Measurements from ENCODE around the gene IGFALS. TPM values are rescaled to one million over a fixed set of nuclear protein-coding genes. Genes with fewer than 3 reads are reported as not detected.

The IGFALS gene
- polyA plus RNA-seq, 4 donors, result 2.2 to 4.6 (median 2.7) TPM

GRCh38 chr16:1778200-1779179 is 15.0 kb downstream of the IGFALS start:
- no peak for DNase-seq (ENCODE audit: low read depth in 4 of 4, low spot score in 3 of 4)

- DNase-seq (ENCODE audit: low read depth in 4 of 4, low spot score in 3 of 4), result no peak
Measured at GRCh38 chr16:1777375-1778199, 15.9 kb downstream of the IGFALS start.

GRCh38 chr16:1776991-1777374 is 16.5 kb downstream of the IGFALS start:
- DNase-seq (ENCODE audit: low read depth in 4 of 4, low spot score in 3 of 4), result no peak

- no peak for DNase-seq (ENCODE audit: low read depth in 4 of 4, low spot score in 3 of 4)
Measured at GRCh38 chr16:1776672-1776955, 16.9 kb downstream of the IGFALS start.

- no peak for DNase-seq (ENCODE audit: low read depth in 4 of 4, low spot score in 3 of 4)
Measured at GRCh38 chr16:1775846-1776671, 17.4 kb downstream of the IGFALS start.

GRCh38 chr16:1775006-1775845 is 18.3 kb downstream of the IGFALS start:
- DNase-seq (ENCODE audit: low read depth in 4 of 4, low spot score in 3 of 4), result no peak

GRCh38 chr16:1774448-1774780 is 19.1 kb downstream of the IGFALS start:
- DNase-seq (ENCODE audit: low read depth in 4 of 4, low spot score in 3 of 4), result no peak

GRCh38 chr16:1773703-1774447 is 19.6 kb downstream of the IGFALS start:
- no peak for DNase-seq (ENCODE audit: low read depth in 4 of 4, low spot score in 3 of 4)

GRCh38 chr16:1772908-1773702 is 20.4 kb downstream of the IGFALS start, which contains the start of gene MRPS34:
Gene MRPS34 (minus strand): TSS chr16:1773134. CDS start chr16:1773119, 15 bp downstream.
- DNase-seq (ENCODE audit: low read depth in 4 of 4, low spot score in 3 of 4), result peak; percentile 77 to 80 (median 78)

GRCh38 chr16:1772362-1772907 is 21.1 kb downstream of the IGFALS start, which contains the start of gene EME2:
Gene EME2 (plus strand): TSS chr16:1772810. CDS start chr16:1773228, 418 bp downstream.
- DNase-seq (ENCODE audit: low read depth in 4 of 4, low spot score in 3 of 4), result no peak

GRCh38 chr16:1771864-1772361 is 21.6 kb downstream of the IGFALS start:
- DNase-seq (ENCODE audit: low read depth in 4 of 4, low spot score in 3 of 4), result no peak

- no peak for DNase-seq (ENCODE audit: low read depth in 4 of 4, low spot score in 3 of 4)
Measured at GRCh38 chr16:1771188-1771863, 22.2 kb downstream of the IGFALS start, which contains the start of gene NME3. Gene NME3 (minus strand): TSS chr16:1771543. CDS start chr16:1771534, 9 bp downstream.

- no peak for DNase-seq (ENCODE audit: low read depth in 4 of 4, low spot score in 3 of 4)
Measured at GRCh38 chr16:1770328-1771187, 22.9 kb downstream of the IGFALS start.

GRCh38 chr16:1769402-1770300 is 23.9 kb downstream of the IGFALS start:
- DNase-seq (ENCODE audit: low read depth in 4 of 4, low spot score in 3 of 4), result no peak

GRCh38 chr16:1768767-1769401 is 24.6 kb downstream of the IGFALS start:
- no peak for DNase-seq (ENCODE audit: low read depth in 4 of 4, low spot score in 3 of 4)
